H1 (cell line): ENCODE measurements around the gene OSTF1. TPM values are rescaled to one million over a fixed set of nuclear protein-coding genes. Genes with fewer than 3 reads are reported as not detected.

Source experiments
- CTCF ChIA-PET: fragments of 300-600 bp; sonication (Branson Sonifier 250); formaldehyde crosslinking; loops from one replicate; lab custom pipeline; 2021; ENCODE audit not compliant: partially characterized antibody; lab: Charles Lee
- POLR2A ChIA-PET: fragments of 300-600 bp; sonication (Branson Sonifier 250); formaldehyde crosslinking; loops from one replicate; lab custom pipeline; 2021; ENCODE audit warnings: inconsistent platforms; ENCODE audit not compliant: partially characterized antibody; lab: Charles Lee
- DNase-seq, 2 experiments: peaks; one replicate each; pipeline versions ENCODE4 v3.0.0 to v3.0.0-alpha.2; 2010 to 2022; ENCODE audit warnings: low spot score in 2 of 2, low read depth in 1 of 2, mixed read lengths in 1 of 2
- FAIRE-seq: peaks from 2 replicates; lab custom pipeline; 2011; peaks lifted over from hg19 to GRCh38; lab: Jason Lieb, UNC
- H2AFZ ChIP-seq: 2 replicates; pipeline ENCODE4 v1.8.1; 2012; ENCODE audit warnings: low read length, inconsistent platforms
- H2AK5ac ChIP-seq: 2 replicates; pipeline ENCODE4 v1.6.1; 2013; ENCODE audit warnings: low read depth, low read length
- H2BK120ac ChIP-seq: replicated peaks from 2 replicates; pipeline ENCODE3; 2013; ENCODE audit warnings: low read depth, low read length, inconsistent platforms
- H2BK12ac ChIP-seq: 2 replicates; pipeline ENCODE4 v1.6.1; 2013; ENCODE audit warnings: low read depth, low read length
- H2BK15ac ChIP-seq: 2 replicates; pipeline ENCODE4 v1.6.1; 2013; ENCODE audit warnings: low read length
- H2BK20ac ChIP-seq: 2 replicates; pipeline ENCODE4 v1.6.1; 2013; ENCODE audit warnings: low read length
- H2BK5ac ChIP-seq: 2 replicates; pipeline ENCODE4 v1.6.1; 2013; ENCODE audit warnings: low read depth, low read length
- H3K14ac ChIP-seq: 2 replicates; pipeline ENCODE4 v1.6.1; 2013; ENCODE audit warnings: inconsistent platforms; ENCODE audit not compliant: insufficient read length
- H3K18ac ChIP-seq: 2 replicates; pipeline ENCODE4 v1.6.1; 2013; ENCODE audit warnings: low read length; ENCODE audit errors: extremely low read depth
- H3K23ac ChIP-seq: 2 replicates; pipeline ENCODE4 v1.6.1; 2013; ENCODE audit warnings: inconsistent platforms; ENCODE audit not compliant: insufficient read length
- H3K23me2 ChIP-seq: 2 replicates; pipeline ENCODE4 v1.6.1; 2013; ENCODE audit warnings: low read depth, low read length
- H3K27ac ChIP-seq: 2 replicates; pipeline ENCODE4 v1.6.1; 2011; ENCODE audit warnings: low read depth, low read length, inconsistent platforms
- H3K27me3 ChIP-seq, 4 experiments: replicated peaks in 1 of 4; 1 replicate in 1 of 4; 2 replicates in 3 of 4; pipeline versions ENCODE4 v1.6.1 to v1.8.1; 2011 to 2013; ENCODE audit warnings: low read length in 3 of 4, mild to moderate bottlenecking in 3 of 4, inconsistent platforms in 2 of 4, mixed read lengths in 2 of 4, moderate library complexity in 1 of 4; ENCODE audit not compliant: control insufficient read depth in 3 of 4, insufficient read depth in 3 of 4; ENCODE audit errors: extremely low read depth in 1 of 4
- H3K36me3 ChIP-seq, 4 experiments: 2 replicates each; pipeline versions ENCODE4 v1.6.1 to v1.8.1; 2011 to 2013; ENCODE audit warnings: mild to moderate bottlenecking in 4 of 4, low read length in 3 of 4, moderate library complexity in 2 of 4, control low read depth in 1 of 4, inconsistent platforms in 1 of 4; ENCODE audit not compliant: insufficient read depth in 4 of 4, control insufficient read depth in 2 of 4
- H3K4ac ChIP-seq: replicated peaks from 2 replicates; pipeline ENCODE3; 2013; ENCODE audit warnings: low read length, low read depth, mixed read lengths, inconsistent platforms; ENCODE audit not compliant: insufficient read length
- H3K4me1 ChIP-seq, 4 experiments: replicated peaks in 1 of 4; 1 replicate in 1 of 4; 2 replicates in 3 of 4; pipeline versions ENCODE4 v1.6.1 to v1.8.1; 2011 to 2013; ENCODE audit warnings: low read length in 3 of 4, inconsistent platforms in 2 of 4, mixed read lengths in 1 of 4; ENCODE audit not compliant: insufficient read depth in 4 of 4, control insufficient read depth in 3 of 4
- H3K4me2 ChIP-seq, 2 experiments: 2 replicates each; pipeline versions ENCODE4 v1.6.1 to v1.8.1; 2011 to 2013; ENCODE audit warnings: low read depth in 2 of 2, low read length in 2 of 2, control low read depth in 1 of 2, inconsistent platforms in 1 of 2, mild to moderate bottlenecking in 1 of 2; ENCODE audit not compliant: insufficient read depth in 1 of 2
- H3K4me3 ChIP-seq, 4 experiments: fragments of 200-600, 300-600 bp in 1 of 4; sonication (generic), shearing (Covaris generic), sonication (Bioruptor Twin) in 1 of 4; 2 replicates each; pipeline versions ENCODE4 v1.5.1 to v1.8.1; 2011 to 2016; ENCODE audit warnings: low read length in 4 of 4, low read depth in 3 of 4, control low read depth in 2 of 4, inconsistent platforms in 2 of 4, mild to moderate bottlenecking in 2 of 4, mixed read lengths in 1 of 4, moderate library complexity in 1 of 4; ENCODE audit not compliant: insufficient read depth in 2 of 4; ENCODE audit errors: extremely low read depth in 1 of 4
- H3K56ac ChIP-seq: replicated peaks from 2 replicates; pipeline ENCODE3; 2013; ENCODE audit warnings: low read depth, mild to moderate bottlenecking, mixed read lengths, low read length, inconsistent platforms; ENCODE audit not compliant: insufficient read length
- H3K79me1 ChIP-seq: 2 replicates; pipeline ENCODE4 v1.6.1; 2013; ENCODE audit warnings: low read depth, low read length, control low read depth
- H3K79me2 ChIP-seq, 2 experiments: 2 replicates each; pipeline versions ENCODE4 v1.6.1 to v1.8.1; 2012 to 2013; ENCODE audit warnings: low read length in 2 of 2, mild to moderate bottlenecking in 2 of 2, inconsistent platforms in 1 of 2; ENCODE audit not compliant: insufficient read depth in 2 of 2, control insufficient read depth in 1 of 2
- H3K9ac ChIP-seq, 4 experiments: replicated peaks in 1 of 4; 1 replicate in 1 of 4; 2 replicates in 3 of 4; pipeline versions ENCODE4 v1.6.1 to v1.8.1; 2011 to 2013; ENCODE audit warnings: low read depth in 3 of 4, low read length in 3 of 4, control low read depth in 2 of 4, mild to moderate bottlenecking in 2 of 4, moderate library complexity in 2 of 4, inconsistent platforms in 1 of 4; ENCODE audit errors: extremely low read depth in 1 of 4
- H3K9me3 ChIP-seq, 2 experiments: 2 replicates each; pipeline versions ENCODE4 v1.6.1 to v1.8.1; 2012 to 2013; ENCODE audit warnings: mild to moderate bottlenecking in 2 of 2, moderate library complexity in 2 of 2, control low read depth in 1 of 2, inconsistent platforms in 1 of 2, low read depth in 1 of 2, low read length in 1 of 2, mixed read lengths in 1 of 2; ENCODE audit not compliant: insufficient read depth in 2 of 2
- H4K20me1 ChIP-seq, 2 experiments: replicated peaks in 1 of 2; 2 replicates each; pipeline versions ENCODE3 to v1.8.1; 2011 to 2013; ENCODE audit warnings: inconsistent platforms in 2 of 2, low read length in 2 of 2, mild to moderate bottlenecking in 1 of 2; ENCODE audit not compliant: insufficient read depth in 2 of 2, control insufficient read depth in 1 of 2
- H4K5ac ChIP-seq: 2 replicates; pipeline ENCODE4 v1.6.1; 2013; ENCODE audit warnings: low read length, low read depth, mixed read lengths, inconsistent platforms; ENCODE audit not compliant: insufficient read length
- H4K8ac ChIP-seq: 2 replicates; pipeline ENCODE4 v1.8.0; 2013; ENCODE audit warnings: mild to moderate bottlenecking, moderate library complexity, low read length, inconsistent platforms; ENCODE audit not compliant: insufficient read depth; ENCODE audit errors: extremely low read depth
- H4K91ac ChIP-seq: replicated peaks from 2 replicates; pipeline ENCODE3; 2013; ENCODE audit warnings: low read length, mixed read lengths, inconsistent platforms; ENCODE audit not compliant: insufficient read length
- CBX8 ChIP-seq: fragments of 300-800, 300-1000 bp; sonication (generic); IDR thresholded peaks from 2 replicates; pipeline ENCODE4 v1.7.1; 2016; ENCODE audit warnings: low read depth, low read length, borderline replicate concordance
- CEBPB ChIP-seq: IDR thresholded peaks from 2 replicates; pipeline ENCODE4 v1.6.1; 2012; ENCODE audit warnings: low read depth, low read length
- HDAC2 ChIP-seq, 2 experiments: fragments of 300-600 bp in 1 of 2; sonication (generic) in 1 of 2; IDR thresholded peaks; 2 replicates each; pipeline ENCODE4 v1.6.1; 2011 to 2012; ENCODE audit warnings: low read depth in 2 of 2, low read length in 2 of 2, mild to moderate bottlenecking in 2 of 2, moderate library complexity in 2 of 2, borderline replicate concordance in 1 of 2, inconsistent platforms in 1 of 2
- KDM4A ChIP-seq: IDR thresholded peaks from one replicate; pipeline ENCODE4 v1.7.1; 2012; ENCODE audit warnings: low read depth, mild to moderate bottlenecking, moderate library complexity, low read length, inconsistent platforms; ENCODE audit not compliant: severe bottlenecking
- POLR2A ChIP-seq, 2 experiments: IDR thresholded peaks; 1 replicate in 1 of 2; 2 replicates in 1 of 2; pipeline ENCODE4 v1.6.1; 2011; ENCODE audit warnings: low read depth in 2 of 2, low read length in 2 of 2, mild to moderate bottlenecking in 2 of 2; ENCODE audit errors: control extremely low read depth in 1 of 2
- RFX5 ChIP-seq: IDR thresholded peaks from 2 replicates; pipeline ENCODE4 v1.6.1; 2011; ENCODE audit warnings: low read depth, low read length, improper control_type of control experiment, borderline replicate concordance
- SIN3A ChIP-seq, 2 experiments: IDR thresholded peaks in 1 of 2; conservative IDR thresholded peaks in 1 of 2; 2 replicates each; pipeline ENCODE4 v1.6.1; 2011 to 2012; ENCODE audit warnings: low read length in 2 of 2, improper control_type of control experiment in 1 of 2, low read depth in 1 of 2, mild to moderate bottlenecking in 1 of 2
- SIX5 ChIP-seq: IDR thresholded peaks from 2 replicates; pipeline ENCODE4 v1.6.1; 2011; ENCODE audit warnings: mild to moderate bottlenecking, low read depth, low read length
- SRF ChIP-seq: IDR thresholded peaks from 2 replicates; pipeline ENCODE4 v1.6.1; 2011; ENCODE audit warnings: mild to moderate bottlenecking, low read depth, low read length, moderate library complexity
- TAF7 ChIP-seq: optimal IDR thresholded peaks from 2 replicates; pipeline ENCODE3; 2011; ENCODE audit warnings: low read depth, mild to moderate bottlenecking, inconsistent platforms, low read length, moderate library complexity, borderline replicate concordance
- WGBS, 2 experiments: shearing (Covaris generic) in 1 of 2; methylation state at CpG; one replicate each; pipeline versions ENCODE4 v1.1.6 to v1.1.7; 2013 to 2015; ENCODE audit warnings: low lambda C conversion rate in 2 of 2, mixed read lengths in 2 of 2, inconsistent platforms in 1 of 2, low coverage in 1 of 2, missing lambda C conversion rate in 1 of 2; ENCODE audit not compliant: insufficient replicate concordance in 2 of 2, insufficient coverage in 1 of 2, insufficient read length in 1 of 2; ENCODE audit errors: extremely low coverage in 1 of 2, missing lambda C conversion rate in 1 of 2; 5-methylcytosine and 5-hydroxymethylcytosine counted together
- polyA plus RNA-seq, 7 experiments: library from polyadenylated mRNA; depleted of rRNA in 3 of 7; stranded (reverse) in 5 of 7; unstranded in 2 of 7; fragments of >200 nt in 5 of 7; fragments of 200-250 nt in 2 of 7; gene quantifications; 1 replicate in 5 of 7; 2 replicates in 1 of 7; 4 replicates in 1 of 7; pipeline versions ENCODE4 v1.2.1 to v1.2.3, GENCODE V29; 2011 to 2013; ENCODE audit warnings: missing spikeins in 2 of 7, mixed read lengths in 2 of 7
- total RNA-seq: library from RNA; stranded (reverse); fragmentation: NEBNext Ultra II Directional; extraction: Animal tissue kit (Norgen Biotek cat#: 25700); gene quantifications from 2 replicates; pipeline ENCODE4 v1.2.1, GENCODE V29; 2021
- TF ChIP-seq, protein P1 (sequence below), 3 experiments: IDR thresholded peaks; 1 replicate in 2 of 3; 2 replicates in 1 of 3; pipeline versions ENCODE4 v1.5.1 to v1.6.1; 2011; ENCODE audit warnings: low read length in 3 of 3, mild to moderate bottlenecking in 3 of 3, inconsistent platforms in 2 of 3, low read depth in 1 of 3, moderate library complexity in 1 of 3; ENCODE audit not compliant: insufficient read depth in 1 of 3; ENCODE audit errors: control extremely low read depth in 1 of 3

The OSTF1 gene
- total and polyA plus RNA-seq, 2 of the 8 experiments (the other 6 are each of a cell fraction or from before 2014, with no cell fraction given) = 5.0 to 18.9 TPM

DNA sequence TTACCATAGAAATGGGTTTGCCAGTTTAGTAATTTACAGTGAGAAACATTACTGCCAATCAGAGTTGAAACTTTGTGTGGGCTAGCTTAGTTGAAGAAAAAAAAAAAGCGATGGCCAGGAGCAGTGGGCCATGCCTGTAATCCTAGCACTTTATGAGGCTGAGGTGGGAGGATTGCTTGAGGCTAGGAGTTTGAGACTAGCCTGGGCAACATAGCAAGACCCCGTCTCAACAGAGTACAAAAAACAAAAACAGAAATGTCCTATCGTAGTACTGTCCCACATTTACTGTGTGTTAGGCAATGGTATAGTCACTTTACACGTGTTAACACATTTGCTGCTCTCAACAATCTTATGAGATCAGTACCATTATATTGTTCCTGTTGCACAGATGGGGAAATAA is 2.3 kb downstream of the OSTF1 start:
- H3K14ac ChIP-seq = no peak overlapping the region
- H3K36me3 ChIP-seq = no peaks in the 10 kb centered on the region
- H3K4me3 ChIP-seq = no peak overlapping the region
- no peak overlapping the region for H4K91ac ChIP-seq
- no peak overlapping the region for H3K4me2 ChIP-seq
- no peak overlapping the region for H2BK12ac ChIP-seq
- H2BK120ac ChIP-seq = no peak overlapping the region
- peaks cover 0 to 5% (median 0%) of the 10 kb centered on the region in 4 experiments; a peak in 2 of 7 replicates for H3K4me1 ChIP-seq
- no peak overlapping the region for H3K4ac ChIP-seq
- TF ChIP-seq KDM4A (no peak), HDAC2 (IDR thresholded peaks at IDR 0.05; ENCODE audit: borderline replicate concordance in 1 of 2, low read depth in 2 of 2, low read length in 2 of 2) (no peak), SRF (no peak), SIX5 (no peak), TAF7 (no peak), POLR2A (IDR thresholded peaks at IDR 0.05; ENCODE audit: control extremely low read depth in 1 of 2, low read depth in 2 of 2, low read length in 2 of 2) (no peak), CEBPB (no peak), SIN3A (conservative IDR thresholded peaks at IDR 0.05 in 1 of 2, IDR thresholded peaks at IDR 0.05 in 1 of 2; ENCODE audit: low read depth in 1 of 2, low read length in 2 of 2) (no peak), CBX8 (no peak), RFX5 (no peak)
- TF ChIP-seq, protein P1, sequence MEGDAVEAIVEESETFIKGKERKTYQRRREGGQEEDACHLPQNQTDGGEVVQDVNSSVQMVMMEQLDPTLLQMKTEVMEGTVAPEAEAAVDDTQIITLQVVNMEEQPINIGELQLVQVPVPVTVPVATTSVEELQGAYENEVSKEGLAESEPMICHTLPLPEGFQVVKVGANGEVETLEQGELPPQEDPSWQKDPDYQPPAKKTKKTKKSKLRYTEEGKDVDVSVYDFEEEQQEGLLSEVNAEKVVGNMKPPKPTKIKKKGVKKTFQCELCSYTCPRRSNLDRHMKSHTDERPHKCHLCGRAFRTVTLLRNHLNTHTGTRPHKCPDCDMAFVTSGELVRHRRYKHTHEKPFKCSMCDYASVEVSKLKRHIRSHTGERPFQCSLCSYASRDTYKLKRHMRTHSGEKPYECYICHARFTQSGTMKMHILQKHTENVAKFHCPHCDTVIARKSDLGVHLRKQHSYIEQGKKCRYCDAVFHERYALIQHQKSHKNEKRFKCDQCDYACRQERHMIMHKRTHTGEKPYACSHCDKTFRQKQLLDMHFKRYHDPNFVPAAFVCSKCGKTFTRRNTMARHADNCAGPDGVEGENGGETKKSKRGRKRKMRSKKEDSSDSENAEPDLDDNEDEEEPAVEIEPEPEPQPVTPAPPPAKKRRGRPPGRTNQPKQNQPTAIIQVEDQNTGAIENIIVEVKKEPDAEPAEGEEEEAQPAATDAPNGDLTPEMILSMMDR (IDR thresholded peaks at IDR 0.05; ENCODE audit: control extremely low read depth in 1 of 3, insufficient read depth in 1 of 3, low read depth in 1 of 3, low read length in 3 of 3) = no peak
- no peak overlapping the region for H3K27ac ChIP-seq
- H3K9me3 ChIP-seq = no peaks in the 10 kb centered on the region
- H2AFZ ChIP-seq = no peak overlapping the region
- no peak overlapping the region for H2AK5ac ChIP-seq
- no peak overlapping the region for H4K5ac ChIP-seq
- H3K56ac ChIP-seq = no peak overlapping the region
- WGBS, 2 experiments = 81% methylated on average over 4 of the region's 4 CpGs; no CpG with 5 or more reads in 1 of the 2 experiments
- DNase-seq (no peak), FAIRE-seq (no peak)
- ChIA-PET CTCF (interaction anchor here (1.1 to 1.3 kb wide), 2 partner anchors 8 to 13 kb away, joined by 3 read pairs; no protein-coding TSS in a partner anchor), POLR2A (interaction anchor here (1.2 kb wide), 1 partner anchor 10 kb away, joined by 3 read pairs; no protein-coding TSS in a partner anchor)
- no peak overlapping the region for H2BK15ac ChIP-seq
- peaks cover 0 to 1% of the 10 kb centered on the region in 2 experiments for H4K20me1 ChIP-seq
- no peak overlapping the region for H3K18ac ChIP-seq
- no peak overlapping the region for H2BK5ac ChIP-seq
- H3K27me3 ChIP-seq = no peaks in the 10 kb centered on the region
- no peak overlapping the region for H3K9ac ChIP-seq
- no peak overlapping the region for H3K23ac ChIP-seq
- H3K79me1 ChIP-seq = no peaks in the 10 kb centered on the region; the same call in 1 of the 2 replicates
- peaks cover 0 to 13% of the 10 kb centered on the region in 2 experiments; a peak in 2 of 4 replicates for H3K79me2 ChIP-seq
- peaks cover 2% of the 10 kb centered on the region; the same call in 1 of the 2 replicates for H3K23me2 ChIP-seq
- H2BK20ac ChIP-seq = no peak overlapping the region
- H4K8ac ChIP-seq = no peak overlapping the region
